ENCODE data around the gene SHISA4. TPM values are rescaled to one million over a fixed set of nuclear protein-coding genes. Genes with fewer than 3 reads are reported as not detected.
"Not testable (repeated sequence)": the region's sequence is repeated elsewhere in the genome, so short reads cannot be mapped to it uniquely, and the experiment has no call there.

The SHISA4 gene
- total and polyA plus RNA-seq, 2 of the 8 experiments (the other 6 are each of a cell fraction or from before 2014, with no cell fraction given): 7.8 to 28.9 TPM

GRCh38 chr1:201851949-201852348 is 36.7 kb upstream of the SHISA4 start (continued):
- TF ChIP-seq TBP (IDR thresholded peaks at IDR 0.05; ENCODE audit: low read depth, low read length) (no peak), CREB1 (IDR thresholded peaks at IDR 0.05) (no peak), E2F6 (IDR thresholded peaks at IDR 0.05) (no peak)

GRCh38 chr1:201856722-201857121 is 32.0 kb upstream of the SHISA4 start:
- H2AFZ ChIP-seq (ENCODE audit: low read length); H2BK20ac ChIP-seq (ENCODE audit: low read length); H3K56ac ChIP-seq (replicated peaks; ENCODE audit: insufficient read length, low read depth, low read length); H3K4ac ChIP-seq (replicated peaks; ENCODE audit: insufficient read length, low read depth, low read length); H3K9me3 ChIP-seq (ENCODE audit: insufficient read depth in 2 of 2, low read depth in 1 of 2, low read length in 1 of 2); H4K20me1 ChIP-seq (replicated peaks in 1 of 2; ENCODE audit: control insufficient read depth in 1 of 2, insufficient read depth in 2 of 2, low read length in 2 of 2); FAIRE-seq; H3K27me3 ChIP-seq (replicated peaks in 1 of 4; ENCODE audit: control insufficient read depth in 3 of 4, extremely low read depth in 1 of 4, insufficient read depth in 3 of 4, low read length in 3 of 4); H4K5ac ChIP-seq (ENCODE audit: insufficient read length, low read depth, low read length); H3K23me2 ChIP-seq (ENCODE audit: low read depth, low read length); H2BK5ac ChIP-seq (ENCODE audit: low read depth, low read length); H4K91ac ChIP-seq (replicated peaks; ENCODE audit: insufficient read length, low read length); H3K14ac ChIP-seq (ENCODE audit: insufficient read length); H3K18ac ChIP-seq (ENCODE audit: extremely low read depth, low read length); DNase-seq (ENCODE audit: low read depth in 1 of 2, low spot score in 2 of 2); H3K9ac ChIP-seq (replicated peaks in 1 of 4; ENCODE audit: extremely low read depth in 1 of 4, low read depth in 3 of 4, low read length in 3 of 4); H3K23ac ChIP-seq (ENCODE audit: insufficient read length); H2AK5ac ChIP-seq (ENCODE audit: low read depth, low read length); H3K79me2 ChIP-seq (ENCODE audit: control insufficient read depth in 1 of 2, insufficient read depth in 2 of 2, low read length in 2 of 2); H3K27ac ChIP-seq (ENCODE audit: low read depth, low read length); H2BK12ac ChIP-seq (ENCODE audit: low read depth, low read length); H2BK120ac ChIP-seq (replicated peaks; ENCODE audit: low read depth, low read length); H3K79me1 ChIP-seq (ENCODE audit: low read depth, low read length); POLR2A ChIA-PET (ENCODE audit: partially characterized antibody); H3K4me3 ChIP-seq (ENCODE audit: extremely low read depth in 1 of 4, insufficient read depth in 2 of 4, low read depth in 3 of 4, low read length in 4 of 4); H3K4me2 ChIP-seq (ENCODE audit: insufficient read depth in 1 of 2, low read depth in 2 of 2, low read length in 2 of 2); H3K4me1 ChIP-seq (replicated peaks in 1 of 4; ENCODE audit: control insufficient read depth in 3 of 4, insufficient read depth in 4 of 4, low read length in 3 of 4); H2BK15ac ChIP-seq (ENCODE audit: low read length); H4K8ac ChIP-seq (ENCODE audit: extremely low read depth, insufficient read depth, low read length): not testable (repeated sequence)
- 93% methylated on average over 2 of the region's 2 CpGs; no CpG with 5 or more reads in 1 of the 2 experiments for whole genome bisulfite sequencing, 2 experiments (ENCODE audit: extremely low coverage in 1 of 2, insufficient coverage in 1 of 2, insufficient read length in 1 of 2, insufficient replicate concordance in 2 of 2, low coverage in 1 of 2, low lambda C conversion rate in 2 of 2, missing lambda C conversion rate in 1 of 2)
- H3K36me3 ChIP-seq (ENCODE audit: control insufficient read depth in 2 of 4, insufficient read depth in 4 of 4, low read length in 3 of 4): peaks cover 25 to 93% (median 72%) of the 10 kb centered on the region in 4 experiments
- CTCF ChIA-PET (ENCODE audit: partially characterized antibody): interaction anchor here (0.6 to 3.7 kb wide), 3 partner anchors 8 to 300 kb away, joined by 3 to 12 read pairs (median 4); no protein-coding TSS in a partner anchor

Measured in H1 (cell line).